ENCODE results near the gene DOCK3. TPM values are rescaled to one million over a fixed set of nuclear protein-coding genes. Genes with fewer than 3 reads are reported as not detected.

DOCK3 gene
- total and polyA plus RNA-seq, 9 donors, result 0.04 to 0.71 (median 0.27) TPM; not detected in 1

GRCh38 chr3:51403675-51404074 is 728.9 kb downstream of the DOCK3 start:
- no peak for TF ChIP-seq POLR2A (IDR thresholded peaks at IDR 0.05)
- TF ChIP-seq CTCF (IDR thresholded peaks at IDR 0.05), result no peak
- no peak for TF ChIP-seq EP300 (IDR thresholded peaks at IDR 0.05)

GRCh38 chr3:51408021-51408420 is 733.3 kb downstream of the DOCK3 start:
- no peaks in the 10 kb centered on the region for H3K9me3 ChIP-seq
- 94 to 100% (median 96%) methylated on average over 2 of the region's 2 CpGs for WGBS, 3 donors
- H3K36me3 ChIP-seq, result no peaks in the 10 kb centered on the region
- no peak overlapping the region for H3K4me3 ChIP-seq
- no peak for TF ChIP-seq CTCF (IDR thresholded peaks at IDR 0.05)
- no peak for TF ChIP-seq EP300 (IDR thresholded peaks at IDR 0.05)
- H3K27ac ChIP-seq, result no peak overlapping the region
- intact Hi-C loops (cut with DNase I), result no loop called here
- H3K4me1 ChIP-seq (ENCODE audit: insufficient read depth), result no peaks in the 10 kb centered on the region
- H3K27me3 ChIP-seq, result no peaks in the 10 kb centered on the region
- DNase-seq, result no peak

More at GRCh38 chr3:51403675-51404074, 728.9 kb downstream of the DOCK3 start:
- Histone ChIP-seq H3K27me3 (no peaks in the 10 kb centered on the region), H3K9me3 (no peaks in the 10 kb centered on the region), H3K27ac (no peak overlapping the region), H3K4me3 (no peak overlapping the region), H3K4me1 (ENCODE audit: insufficient read depth) (no peaks in the 10 kb centered on the region), H3K36me3 (no peaks in the 10 kb centered on the region)
- DNase-seq, result no peak
- intact Hi-C loops (cut with DNase I), result no loop called here

GRCh38 chr3:51408813-51409212 is 734.1 kb downstream of the DOCK3 start:
- TF ChIP-seq EP300 (IDR thresholded peaks at IDR 0.05) (no peak), CTCF (IDR thresholded peaks at IDR 0.05) (no peak), POLR2A (IDR thresholded peaks at IDR 0.05) (no peak)
- H3K27me3 ChIP-seq, result no peaks in the 10 kb centered on the region
- no peak for DNase-seq
- no peak overlapping the region for H3K27ac ChIP-seq
- no peaks in the 10 kb centered on the region for H3K9me3 ChIP-seq
- H3K4me3 ChIP-seq, result no peak overlapping the region
- H3K4me1 ChIP-seq (ENCODE audit: insufficient read depth), result no peaks in the 10 kb centered on the region
- no peaks in the 10 kb centered on the region for H3K36me3 ChIP-seq
- WGBS, 3 donors, result 54 to 63% (median 60%) methylated on average over 2 of the region's 2 CpGs
- intact Hi-C loops (cut with DNase I), result no loop called here

- Histone ChIP-seq H3K9me3 (no peaks in the 10 kb centered on the region), H3K27me3 (no peaks in the 10 kb centered on the region), H3K4me3 (no peak overlapping the region), H3K27ac (no peak overlapping the region), H3K4me1 (ENCODE audit: insufficient read depth) (no peaks in the 10 kb centered on the region), H3K36me3 (no peaks in the 10 kb centered on the region)
- TF ChIP-seq CTCF (IDR thresholded peaks at IDR 0.05), result no peak
- TF ChIP-seq POLR2A (IDR thresholded peaks at IDR 0.05), result no peak
- intact Hi-C loops (cut with DNase I), result no loop called here
- WGBS, 3 donors, result 97 to 99% (median 98%) methylated on average over 3 of the region's 3 CpGs
- no peak for DNase-seq
These were observed 747.5 kb downstream of the DOCK3 start for GRCh38 chr3:51422211-51422610.

GRCh38 chr3:51426921-51427320 is 752.2 kb downstream of the DOCK3 start:
- intact Hi-C loops (cut with DNase I), result no loop called here
- WGBS, 3 donors, result 83 to 91% (median 87%) methylated on average over 4 of the region's 4 CpGs
- H3K27me3 ChIP-seq, result no peaks in the 10 kb centered on the region
- no peak overlapping the region for H3K27ac ChIP-seq
- H3K9me3 ChIP-seq, result no peaks in the 10 kb centered on the region
- H3K4me3 ChIP-seq, result no peak overlapping the region
- TF ChIP-seq CTCF (IDR thresholded peaks at IDR 0.05) (no peak), EP300 (IDR thresholded peaks at IDR 0.05) (no peak), POLR2A (IDR thresholded peaks at IDR 0.05) (no peak)
- no peaks in the 10 kb centered on the region for H3K36me3 ChIP-seq
- DNase-seq, result no peak
- H3K4me1 ChIP-seq (ENCODE audit: insufficient read depth), result no peaks in the 10 kb centered on the region

Data from ovary (tissue), 9 donors.